CD4-positive, alpha-beta T cell treated with Interleukin-6 at 100 ng/mL for 8 hours (primary cell): Measurements from ENCODE around the gene AADAT.
"Not testable (repeated sequence)": the region's sequence is repeated elsewhere in the genome, so short reads cannot be mapped to it uniquely, and the experiment has no call there.

ENCODE experiments used
- DNase-seq: peaks from one replicate; pipeline ENCODE4 v3.0.0-alpha.2; 2020; ENCODE audit warnings: mixed read lengths, low spot score

Gene AADAT

GRCh38 chr4:170089668-170090351, at the start of gene AADAT:
AADAT (minus strand) TSS chr4:170089956; CDS start chr4:170089690, 266 bp downstream.
- no peak for DNase-seq

GRCh38 chr4:170138580-170139194, 48.9 kb upstream of the AADAT start:
- DNase-seq: peak; percentile 37

GRCh38 chr4:170137927-170138326, 48.2 kb upstream of the AADAT start:
- DNase-seq: no peak

DNA sequence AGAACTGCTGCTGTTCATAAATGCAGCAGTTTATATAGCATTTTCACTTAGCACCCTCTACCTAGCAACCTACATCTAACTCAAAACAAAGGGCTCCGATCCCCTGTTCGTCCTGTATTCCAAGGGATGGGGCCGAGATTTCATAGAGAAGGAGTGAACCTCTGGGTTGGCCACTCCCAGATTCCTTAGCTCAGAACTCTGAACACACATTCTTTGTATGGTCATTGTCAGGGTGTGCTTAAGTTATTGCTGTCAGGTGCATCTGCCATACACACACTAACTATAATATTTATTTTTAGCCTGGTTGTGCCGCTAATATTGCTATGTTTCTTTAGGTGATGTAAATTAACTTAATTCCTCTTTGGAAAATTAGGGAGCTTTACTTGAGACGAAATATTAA, 47.7 kb upstream of the AADAT start:
- no peak for DNase-seq

- DNase-seq: no peak
Observed at GRCh38 chr4:170134821-170135220, 45.1 kb upstream of the AADAT start.

DNA sequence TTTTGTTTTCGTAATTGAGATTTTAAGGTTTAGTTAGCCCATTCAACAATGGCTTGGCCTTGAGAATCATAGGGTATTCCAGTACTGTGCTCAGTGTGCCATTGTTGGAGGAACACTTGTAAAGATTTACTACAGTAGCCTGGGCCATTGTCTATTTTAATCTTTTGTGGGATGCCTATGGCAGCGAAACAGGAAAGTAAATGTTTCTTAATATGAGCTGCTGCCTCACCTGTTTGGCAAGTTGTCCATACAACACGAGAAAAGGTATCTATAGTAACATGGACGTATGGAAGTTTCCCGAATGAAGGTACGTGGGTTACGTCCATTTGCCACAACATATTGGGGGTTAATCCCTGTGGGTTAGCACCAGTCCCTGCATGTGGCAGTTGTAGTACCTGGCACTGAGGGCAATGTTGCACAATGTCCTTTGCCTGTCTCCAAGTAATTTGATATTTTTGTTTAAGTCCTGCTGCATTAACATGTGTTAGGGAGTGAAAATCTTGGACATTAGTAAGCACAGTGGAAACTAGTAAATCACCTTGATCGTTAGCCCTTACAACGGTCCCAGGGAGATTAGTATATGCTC, 38.6 kb upstream of the AADAT start:
- DNase-seq: no peak

- no peak for DNase-seq
Observed at GRCh38 chr4:170127758-170128157, 38.0 kb upstream of the AADAT start.

DNA sequence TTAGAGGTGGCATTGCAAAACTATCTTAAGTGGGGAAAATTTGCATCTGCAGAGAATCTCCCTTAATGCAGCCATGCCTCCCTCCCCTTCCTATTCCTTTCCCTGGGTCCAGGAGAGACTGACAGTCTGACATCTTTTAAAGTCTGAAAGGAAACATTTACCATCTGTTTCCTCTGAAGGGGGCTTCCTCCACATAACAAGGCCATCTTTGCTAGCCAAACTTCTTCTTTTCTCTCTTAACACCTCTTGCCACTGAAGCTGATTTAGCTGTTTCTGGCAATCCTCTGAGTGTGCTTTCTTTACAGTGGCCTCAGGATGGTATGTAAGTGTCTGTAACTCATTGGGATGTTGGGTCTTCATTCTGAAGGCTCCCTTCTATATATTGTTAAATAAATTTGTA, 34.6 kb upstream of the AADAT start:
- no peak for DNase-seq

DNA sequence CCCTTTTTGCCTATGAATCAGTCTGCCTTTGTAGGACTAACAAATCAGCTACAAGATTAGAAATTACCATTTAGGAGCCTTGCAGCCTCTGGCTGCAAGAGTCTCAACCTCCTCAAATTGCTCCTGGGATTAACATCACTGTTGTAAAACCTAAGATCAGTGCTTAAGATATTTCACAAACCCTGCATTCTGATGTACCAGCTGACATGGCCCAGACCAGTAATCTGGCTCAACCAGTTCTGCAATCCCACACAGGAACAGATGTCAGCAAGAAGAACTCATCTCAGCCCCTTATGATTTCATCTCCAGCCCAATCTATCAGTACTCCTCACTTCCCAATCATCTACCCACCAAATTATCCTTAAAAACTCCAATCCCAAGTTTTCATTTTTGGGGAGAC, 32.5 kb upstream of the AADAT start:
- no peak for DNase-seq

GRCh38 chr4:170114636-170115035, 24.9 kb upstream of the AADAT start:
- DNase-seq: no peak

DNA sequence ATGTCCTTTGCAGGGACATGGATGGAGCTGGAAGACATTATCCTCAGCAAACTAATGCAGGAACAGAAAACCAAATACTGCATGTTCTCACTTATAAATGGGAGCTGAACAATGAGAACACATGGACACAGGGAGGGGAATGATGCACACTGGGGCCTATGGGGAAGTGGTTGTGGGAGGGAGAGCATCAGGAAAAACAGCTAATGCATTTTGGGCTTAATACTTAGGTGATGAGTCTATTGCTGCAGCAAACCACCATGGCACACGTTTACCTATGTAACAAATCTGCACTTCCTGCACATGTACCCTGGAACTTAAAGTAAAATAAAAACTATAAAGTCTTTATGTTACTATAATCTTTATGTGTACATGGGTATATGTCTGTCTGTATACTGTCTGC, 24.4 kb upstream of the AADAT start:
- not testable (repeated sequence) for DNase-seq

- no peak for DNase-seq
Observed at GRCh38 chr4:170111546-170111945, 21.8 kb upstream of the AADAT start.

DNA sequence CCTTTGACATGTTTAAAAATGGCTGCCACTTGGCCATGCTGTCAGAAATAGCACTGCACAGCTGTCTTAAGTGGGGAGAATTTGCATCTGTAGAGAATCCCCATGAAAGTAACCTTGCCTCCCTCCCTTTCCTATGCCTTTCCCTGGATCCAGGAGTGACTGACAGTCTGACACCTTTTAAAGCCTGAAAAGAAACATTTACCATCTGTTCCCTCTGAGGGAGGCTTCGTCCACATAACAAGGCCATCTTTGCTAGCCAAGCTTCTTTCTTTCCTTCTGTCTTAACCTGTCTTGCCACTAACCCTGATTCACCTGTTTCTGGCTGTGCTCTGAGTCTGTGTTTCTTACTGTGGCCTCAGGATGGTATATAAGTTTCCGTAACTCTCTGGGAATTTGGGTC, 21.3 kb upstream of the AADAT start:
- DNase-seq: no peak

- DNase-seq: no peak
Observed at GRCh38 chr4:170110285-170110672, 20.5 kb upstream of the AADAT start.

DNA sequence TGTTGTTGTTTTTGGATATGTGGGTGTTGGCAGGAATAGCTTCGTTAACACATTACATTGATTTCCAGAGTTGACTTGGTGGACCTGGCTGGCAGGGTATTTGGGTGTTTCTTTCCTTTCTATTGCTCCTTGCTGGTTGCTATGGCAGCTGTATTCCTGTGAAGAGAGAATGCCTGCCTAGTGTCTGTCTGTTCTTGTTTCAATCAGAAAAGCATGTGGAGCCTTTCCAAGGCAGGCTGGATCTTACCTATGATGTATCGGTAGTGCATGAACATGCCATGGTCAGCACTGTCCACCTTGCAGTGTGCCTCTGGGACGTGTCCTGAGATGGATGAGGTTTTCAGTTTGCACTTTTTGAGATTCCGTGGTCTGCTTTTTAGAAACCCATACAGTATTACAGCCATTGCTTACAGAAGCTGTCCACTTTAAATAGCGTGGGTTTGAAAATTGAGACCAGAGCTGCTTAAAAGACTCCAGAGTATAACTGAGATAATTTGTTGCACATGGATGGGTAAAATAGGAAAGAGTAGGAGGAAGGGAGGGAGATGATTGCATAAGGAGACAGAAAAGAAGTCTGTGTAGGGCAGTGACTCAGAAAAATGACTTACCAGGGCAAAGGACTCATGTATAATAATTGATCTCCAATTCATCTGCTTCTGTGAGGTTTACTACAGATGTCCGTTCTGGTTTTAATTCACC, 20.0 kb upstream of the AADAT start:
- DNase-seq: no peak

DNA sequence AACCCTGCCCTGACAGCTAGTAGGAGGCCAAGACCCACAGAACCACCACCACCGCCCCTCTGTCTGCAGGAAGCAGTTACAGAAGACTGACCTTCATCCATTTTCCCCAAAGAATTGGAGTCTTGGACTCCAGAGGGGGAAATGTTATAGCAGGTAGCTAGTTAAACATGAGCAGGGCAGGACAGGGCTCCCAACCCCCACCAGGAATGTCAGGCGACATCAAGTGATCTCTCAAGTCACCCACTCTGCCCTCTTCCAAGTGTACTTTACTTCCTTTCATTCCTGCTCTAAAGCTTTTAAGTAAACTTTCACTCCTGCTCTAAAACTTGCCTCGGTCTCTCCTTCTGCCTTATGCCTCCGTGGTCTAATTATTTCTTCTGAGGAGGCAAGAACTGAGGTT, 17.1 kb upstream of the AADAT start:
- DNase-seq: no peak

DNA sequence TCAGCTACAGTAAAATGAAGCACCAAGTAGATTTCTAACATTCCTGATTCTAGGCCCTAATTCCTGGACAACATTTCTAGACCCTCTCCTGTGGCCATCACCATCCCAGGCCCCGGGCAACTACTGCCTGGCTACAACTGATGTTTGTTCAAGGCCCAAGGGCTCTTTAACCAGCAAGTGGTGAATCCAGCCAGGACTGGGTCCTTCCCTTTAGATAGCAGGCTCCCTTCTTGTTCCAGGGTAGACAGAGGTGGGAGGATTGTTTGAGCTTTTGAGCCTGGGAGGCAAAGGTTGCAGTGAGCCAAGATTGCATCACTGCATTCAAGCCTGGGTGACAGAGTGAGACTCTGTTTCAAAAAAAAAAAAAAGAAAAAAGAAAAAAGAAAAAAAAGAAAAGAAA, 12.7 kb upstream of the AADAT start:
- no peak for DNase-seq

GRCh38 chr4:170098171-170098570, 8.4 kb upstream of the AADAT start:
- DNase-seq: not testable (repeated sequence)

DNA sequence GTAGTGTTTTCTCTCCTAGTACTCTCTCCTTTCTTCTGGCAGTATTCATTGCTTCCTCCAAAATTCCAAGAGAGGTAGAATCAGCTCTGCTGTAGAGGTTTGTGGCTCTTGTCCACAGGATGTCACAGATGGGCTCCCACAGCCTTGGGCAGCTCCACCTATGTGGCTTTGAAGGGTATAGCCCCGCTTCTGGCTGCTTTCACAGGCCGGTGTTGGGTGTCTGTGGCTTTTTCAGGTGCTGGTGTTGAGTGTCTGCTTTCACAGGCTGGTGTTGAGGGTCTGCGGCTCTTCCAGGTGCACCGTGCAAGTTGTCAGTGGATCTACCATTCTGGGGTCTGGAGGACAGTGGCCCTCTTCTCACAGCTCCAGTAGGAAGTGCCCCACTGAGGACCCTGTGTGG, 7.9 kb upstream of the AADAT start:
- no peak for DNase-seq

DNA sequence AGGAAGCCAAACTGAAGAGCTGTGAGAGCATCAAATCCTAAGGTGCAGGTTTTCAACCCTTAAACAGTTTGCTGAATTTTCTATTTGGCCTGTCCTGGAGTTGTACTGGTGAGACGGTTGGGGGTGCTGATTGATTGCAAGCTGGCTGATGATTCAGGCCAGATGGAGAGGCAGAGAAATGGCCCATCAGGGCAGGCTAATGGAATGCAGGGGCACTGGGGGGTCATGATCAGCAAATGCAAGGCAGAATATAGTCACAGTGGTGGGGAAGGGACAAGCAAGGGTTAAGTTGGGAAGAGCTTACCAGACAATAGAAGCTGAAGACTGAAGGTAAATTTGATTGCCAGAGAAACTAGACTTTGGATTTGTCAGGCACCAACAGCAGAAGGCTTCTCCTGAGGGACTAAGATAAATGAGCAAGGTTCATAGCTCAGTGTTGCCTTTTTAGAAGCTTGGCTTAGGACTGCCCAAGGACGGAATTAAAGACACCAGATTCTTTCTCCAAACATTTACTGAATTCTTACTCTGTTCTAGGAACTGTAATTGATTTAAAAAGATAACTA, 4.3 kb upstream of the AADAT start:
- no peak for DNase-seq

GRCh38 chr4:170091069-170091696, 1.4 kb upstream of the AADAT start:
- no peak for DNase-seq

DNA sequence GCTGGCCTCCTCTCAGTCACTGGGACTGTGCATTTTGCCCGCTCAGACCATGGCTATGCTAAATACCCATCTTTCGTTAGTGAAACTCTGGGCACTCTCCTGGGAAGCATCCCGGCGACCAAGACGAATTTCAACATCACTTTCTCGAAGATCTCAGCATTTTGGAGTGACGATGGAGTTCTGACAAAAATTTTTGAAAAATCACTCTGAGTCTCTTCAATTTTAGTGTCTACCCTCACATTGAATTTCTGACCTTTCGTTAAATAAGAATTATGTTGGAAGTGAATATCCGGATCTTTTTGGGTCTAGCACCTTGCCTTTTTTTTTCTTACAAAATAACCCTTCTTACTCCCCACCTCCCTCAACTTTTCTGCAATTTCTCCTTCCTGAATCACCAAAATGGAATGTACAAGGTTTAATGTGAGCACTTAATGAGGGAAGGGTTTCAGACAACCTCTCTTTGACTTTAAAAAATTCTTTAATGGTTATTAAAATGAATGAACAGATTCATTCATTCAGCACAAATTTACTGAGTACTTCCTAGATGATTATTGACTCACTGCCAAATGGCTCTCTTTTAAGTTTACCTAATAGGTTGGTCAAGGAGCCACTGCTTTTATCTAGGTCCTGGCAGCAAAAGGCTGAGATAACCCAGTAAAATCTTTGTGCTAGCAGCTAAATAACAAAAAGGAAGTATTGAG, 746 bp upstream of the AADAT start:
- no peak for DNase-seq
